Measurements from ENCODE around the gene SPINK4.

Gene SPINK4

DNA sequence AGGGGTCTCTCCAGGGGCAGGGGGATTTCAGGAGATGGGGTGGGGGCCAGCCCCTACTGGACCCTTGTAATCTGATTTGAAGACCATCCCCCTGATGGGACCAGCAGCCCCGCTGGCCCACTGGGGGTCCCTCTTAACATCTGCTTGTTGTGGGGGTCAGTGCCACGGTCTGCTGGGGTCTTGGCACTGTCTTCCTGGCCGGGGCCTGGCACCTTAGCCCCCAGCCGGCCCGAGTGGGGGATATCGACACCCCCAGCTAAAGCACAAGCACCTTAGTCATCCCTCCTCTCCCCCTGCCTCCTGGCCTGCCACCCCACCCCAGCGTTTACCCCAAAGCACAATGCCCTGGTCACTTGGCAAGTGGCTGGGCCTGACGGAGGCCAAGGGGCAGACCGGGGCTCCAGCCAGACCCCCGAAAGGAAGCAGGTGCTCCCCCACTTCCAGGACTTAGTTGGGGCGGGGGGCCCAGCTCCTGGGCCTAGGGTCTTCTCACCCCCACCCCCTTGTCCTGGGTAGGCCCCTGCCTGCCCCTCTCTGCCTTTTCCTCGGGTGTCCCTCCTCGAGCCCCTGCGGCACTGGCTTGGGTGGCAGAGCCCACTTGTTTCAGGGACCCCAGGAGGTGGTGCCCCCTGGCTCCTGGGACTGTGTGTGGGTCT, 49.0 kb downstream of the SPINK4 start:
- TF ChIP-seq POLR2AphosphoS5 (IDR thresholded peaks at IDR 0.05; ENCODE audit: low read depth, low read length) (no peak), FOXP2 (optimal IDR thresholded peaks at IDR 0.05; ENCODE audit: borderline replicate concordance, extremely low read depth, extremely low read length, insufficient read depth) (no peak), TAF1 (IDR thresholded peaks at IDR 0.05; ENCODE audit: borderline replicate concordance, insufficient read depth, low read length) (no peak), SIN3A (IDR thresholded peaks at IDR 0.05; ENCODE audit: borderline replicate concordance, insufficient read depth, low read length) (no peak)
- TF ChIP-seq, protein P1, sequence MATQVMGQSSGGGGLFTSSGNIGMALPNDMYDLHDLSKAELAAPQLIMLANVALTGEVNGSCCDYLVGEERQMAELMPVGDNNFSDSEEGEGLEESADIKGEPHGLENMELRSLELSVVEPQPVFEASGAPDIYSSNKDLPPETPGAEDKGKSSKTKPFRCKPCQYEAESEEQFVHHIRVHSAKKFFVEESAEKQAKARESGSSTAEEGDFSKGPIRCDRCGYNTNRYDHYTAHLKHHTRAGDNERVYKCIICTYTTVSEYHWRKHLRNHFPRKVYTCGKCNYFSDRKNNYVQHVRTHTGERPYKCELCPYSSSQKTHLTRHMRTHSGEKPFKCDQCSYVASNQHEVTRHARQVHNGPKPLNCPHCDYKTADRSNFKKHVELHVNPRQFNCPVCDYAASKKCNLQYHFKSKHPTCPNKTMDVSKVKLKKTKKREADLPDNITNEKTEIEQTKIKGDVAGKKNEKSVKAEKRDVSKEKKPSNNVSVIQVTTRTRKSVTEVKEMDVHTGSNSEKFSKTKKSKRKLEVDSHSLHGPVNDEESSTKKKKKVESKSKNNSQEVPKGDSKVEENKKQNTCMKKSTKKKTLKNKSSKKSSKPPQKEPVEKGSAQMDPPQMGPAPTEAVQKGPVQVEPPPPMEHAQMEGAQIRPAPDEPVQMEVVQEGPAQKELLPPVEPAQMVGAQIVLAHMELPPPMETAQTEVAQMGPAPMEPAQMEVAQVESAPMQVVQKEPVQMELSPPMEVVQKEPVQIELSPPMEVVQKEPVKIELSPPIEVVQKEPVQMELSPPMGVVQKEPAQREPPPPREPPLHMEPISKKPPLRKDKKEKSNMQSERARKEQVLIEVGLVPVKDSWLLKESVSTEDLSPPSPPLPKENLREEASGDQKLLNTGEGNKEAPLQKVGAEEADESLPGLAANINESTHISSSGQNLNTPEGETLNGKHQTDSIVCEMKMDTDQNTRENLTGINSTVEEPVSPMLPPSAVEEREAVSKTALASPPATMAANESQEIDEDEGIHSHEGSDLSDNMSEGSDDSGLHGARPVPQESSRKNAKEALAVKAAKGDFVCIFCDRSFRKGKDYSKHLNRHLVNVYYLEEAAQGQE (IDR thresholded peaks at IDR 0.05; ENCODE audit: insufficient read depth in 1 of 2, low read depth in 2 of 2, low read length in 2 of 2) = no peak

DNA sequence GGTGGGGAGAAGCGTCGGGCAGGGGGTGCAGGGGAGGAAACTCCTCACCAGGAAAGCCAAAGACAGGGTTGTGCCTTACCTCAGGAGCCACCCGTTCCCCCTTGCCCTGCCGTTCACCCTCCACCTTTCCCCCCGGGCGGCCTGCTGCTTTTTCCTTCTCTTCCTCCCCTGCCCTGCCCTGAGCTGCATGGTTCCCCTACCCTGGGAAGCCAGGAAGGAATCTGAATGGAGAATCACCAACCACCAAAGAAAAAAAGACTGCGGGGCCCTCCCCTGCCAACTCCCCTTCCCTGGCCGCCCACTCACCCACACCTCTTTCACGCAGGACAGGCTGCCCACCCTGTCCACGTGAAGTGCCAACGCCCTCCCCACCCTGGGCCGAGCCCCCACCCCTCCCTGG, 49.5 kb downstream of the SPINK4 start:
- no peak for TF ChIP-seq POLR2AphosphoS5 (IDR thresholded peaks at IDR 0.05; ENCODE audit: low read depth, low read length)
- no peak for TF ChIP-seq TAF1 (IDR thresholded peaks at IDR 0.05; ENCODE audit: borderline replicate concordance, insufficient read depth, low read length)
- TF ChIP-seq, protein P1 (IDR thresholded peaks at IDR 0.05; ENCODE audit: insufficient read depth in 1 of 2, low read depth in 2 of 2, low read length in 2 of 2) = no peak
- TF ChIP-seq FOXP2 (optimal IDR thresholded peaks at IDR 0.05; ENCODE audit: borderline replicate concordance, extremely low read depth, extremely low read length, insufficient read depth) = no peak
- TF ChIP-seq SIN3A (IDR thresholded peaks at IDR 0.05; ENCODE audit: borderline replicate concordance, insufficient read depth, low read length) = no peak

DNA sequence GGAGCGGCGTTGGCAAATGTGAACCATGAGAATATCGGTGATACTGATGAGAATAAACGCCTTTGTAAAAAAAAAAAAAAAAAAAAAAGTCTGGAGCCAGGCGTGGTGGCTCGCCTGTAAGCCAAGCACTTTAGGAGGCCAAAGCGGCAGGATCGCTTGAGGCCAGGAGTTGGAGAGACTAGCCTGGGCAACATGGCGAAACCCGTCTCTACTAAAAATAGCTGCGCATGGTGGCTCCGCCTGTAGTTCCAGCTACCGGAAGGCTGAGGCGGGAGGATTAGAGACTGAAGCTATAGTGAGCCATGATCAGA, 49.9 kb downstream of the SPINK4 start:
- TF ChIP-seq, protein P1 (IDR thresholded peaks at IDR 0.05; ENCODE audit: insufficient read depth in 1 of 2, low read depth in 2 of 2, low read length in 2 of 2) = no peak

DNA sequence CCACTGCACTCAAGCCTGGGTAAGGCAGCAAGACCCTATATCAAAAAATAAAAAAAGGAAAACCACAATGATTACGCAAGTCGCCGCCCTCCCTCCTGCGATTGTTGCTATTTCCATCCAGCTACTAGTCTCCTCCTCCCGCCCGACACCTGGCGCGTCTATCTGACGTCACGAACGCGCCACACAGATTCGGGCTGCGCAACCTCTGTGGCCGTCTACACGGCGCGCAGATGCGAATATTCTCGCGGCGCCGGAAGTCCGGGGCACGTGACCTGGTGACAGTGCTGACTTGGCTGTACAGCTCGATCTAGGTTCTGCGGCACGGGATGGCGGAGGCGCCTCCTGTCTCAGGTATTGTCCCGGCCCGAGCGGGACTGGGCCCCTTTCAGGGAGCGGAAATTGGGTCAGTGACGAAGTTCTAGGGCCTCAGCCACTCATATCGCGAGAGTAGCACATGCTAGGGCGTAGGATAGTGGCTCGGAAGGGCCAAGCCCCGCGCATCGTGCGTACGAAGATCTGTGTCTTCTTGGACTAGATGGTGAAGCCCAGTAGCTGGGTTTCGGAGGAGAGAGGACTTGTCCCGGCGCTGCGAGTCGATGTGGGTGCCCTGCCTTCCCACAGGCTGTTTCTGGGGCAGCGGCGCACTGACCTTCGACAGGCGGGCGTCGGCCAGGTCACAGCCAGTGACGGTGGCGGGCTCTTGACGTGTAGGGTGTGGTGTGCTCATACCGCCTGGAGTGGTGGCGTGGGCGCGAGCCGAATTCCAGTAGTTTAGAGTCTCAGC, 50.5 kb downstream of the SPINK4 start, which contains the start of gene NFX1:
TSS of gene NFX1 (plus strand) at position 270 of the 784 bp plus-strand sequence. CDS start at position 327, 57 bp downstream.
- TF ChIP-seq SIN3A (IDR thresholded peaks at IDR 0.05; ENCODE audit: borderline replicate concordance, insufficient read depth, low read length) (no peak; the same call in 1 of the 2 replicates), POLR2AphosphoS5 (IDR thresholded peaks at IDR 0.05; ENCODE audit: low read depth, low read length) (peak; percentile 62; the same call in 1 of the 2 replicates), FOXP2 (optimal IDR thresholded peaks at IDR 0.05; ENCODE audit: borderline replicate concordance, extremely low read depth, extremely low read length, insufficient read depth) (peak; percentile 86)

DNA sequence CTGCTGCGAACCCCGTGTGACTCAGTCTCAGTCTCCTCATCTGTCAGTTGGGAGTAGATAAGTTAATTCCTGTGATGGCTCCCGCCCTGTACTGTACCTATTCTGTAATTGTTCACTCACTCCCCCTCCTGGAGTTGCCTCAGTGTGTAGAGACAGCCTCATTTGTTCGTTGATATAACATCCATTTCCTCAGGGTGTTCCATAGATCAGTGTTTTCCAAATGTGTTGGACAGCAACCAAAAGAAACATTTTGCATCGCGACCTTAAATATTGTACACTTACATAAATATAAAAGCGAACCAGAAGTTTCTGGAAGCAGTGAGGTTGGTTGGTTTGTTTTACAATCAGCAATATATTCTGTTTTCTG, 51.0 kb downstream of the SPINK4 start:
- TF ChIP-seq SIN3A (IDR thresholded peaks at IDR 0.05; ENCODE audit: borderline replicate concordance, insufficient read depth, low read length) (no peak), POLR2AphosphoS5 (IDR thresholded peaks at IDR 0.05; ENCODE audit: low read depth, low read length) (no peak), FOXP2 (optimal IDR thresholded peaks at IDR 0.05; ENCODE audit: borderline replicate concordance, extremely low read depth, extremely low read length, insufficient read depth) (no peak), TAF1 (IDR thresholded peaks at IDR 0.05; ENCODE audit: borderline replicate concordance, insufficient read depth, low read length) (no peak)
- TF ChIP-seq, protein P1 (IDR thresholded peaks at IDR 0.05; ENCODE audit: insufficient read depth in 1 of 2, low read depth in 2 of 2, low read length in 2 of 2) = no peak
